Heart left ventricle (tissue), 13 donors: ENCODE results near the gene NOC3L.

Experiments
- POLR2A ChIP-seq, 2 donors: fragments of 450-650 bp; IDR thresholded peaks; one replicate each; pipeline ENCODE4 v1.6.1; 2017; ENCODE audit warnings: antibody characterized with exemption in 2 of 2, mild to moderate bottlenecking in 2 of 2, moderate library complexity in 2 of 2
- TF ChIP-seq, protein P1 (sequence below), 12 donors: fragments of 200-600 bp; sonication (generic) in 4 of 12; IDR thresholded peaks; one replicate each; pipeline versions ENCODE4 v1.5.0 to v1.8.0; 2018 to 2022; ENCODE audit warnings: antibody characterized with exemption in 12 of 12, mild to moderate bottlenecking in 5 of 12
- donor health status: ischemic (EF 13 %, LVEDD 7.1; RV severe dilation, severe dysfunction).
- donor health status: DM: no; HTN: yes; CAD: no.
- donor health status: DM: no; HTN: no; CAD: no.
- donor health status: ischemic (EF 25% LVEDD 6.9; RV normal size, moderate dysfunction).
- donor health status: ischemic (EF 25% LVEDD 5.7; RV mildly dilated, moderate dysfunction).
- donor health status: ischemic (EF 35%, LVEDD 5.7; RV mildly dilated, moderate dysfunction).
- donor health status: nonischemic (EF 11% LVEDD 7.7; RV severe dilation, severe dysfunction).
- donor health status: DM: yes; HTN: yes; CAD: no.
- donor health status: PGD.
- donor health status: ischemic (EF 29% LVEDD 5.4; RV normal size, mild dysfunction).
- donor health status: nonischemic (EF 23%, LVEDD 6.1; RV moderate dilation, normal function).

- TF ChIP-seq, protein P1, sequence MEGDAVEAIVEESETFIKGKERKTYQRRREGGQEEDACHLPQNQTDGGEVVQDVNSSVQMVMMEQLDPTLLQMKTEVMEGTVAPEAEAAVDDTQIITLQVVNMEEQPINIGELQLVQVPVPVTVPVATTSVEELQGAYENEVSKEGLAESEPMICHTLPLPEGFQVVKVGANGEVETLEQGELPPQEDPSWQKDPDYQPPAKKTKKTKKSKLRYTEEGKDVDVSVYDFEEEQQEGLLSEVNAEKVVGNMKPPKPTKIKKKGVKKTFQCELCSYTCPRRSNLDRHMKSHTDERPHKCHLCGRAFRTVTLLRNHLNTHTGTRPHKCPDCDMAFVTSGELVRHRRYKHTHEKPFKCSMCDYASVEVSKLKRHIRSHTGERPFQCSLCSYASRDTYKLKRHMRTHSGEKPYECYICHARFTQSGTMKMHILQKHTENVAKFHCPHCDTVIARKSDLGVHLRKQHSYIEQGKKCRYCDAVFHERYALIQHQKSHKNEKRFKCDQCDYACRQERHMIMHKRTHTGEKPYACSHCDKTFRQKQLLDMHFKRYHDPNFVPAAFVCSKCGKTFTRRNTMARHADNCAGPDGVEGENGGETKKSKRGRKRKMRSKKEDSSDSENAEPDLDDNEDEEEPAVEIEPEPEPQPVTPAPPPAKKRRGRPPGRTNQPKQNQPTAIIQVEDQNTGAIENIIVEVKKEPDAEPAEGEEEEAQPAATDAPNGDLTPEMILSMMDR (IDR thresholded peaks at IDR 0.05): no peak
- no peak for TF ChIP-seq POLR2A (IDR thresholded peaks at IDR 0.05)
Measured at GRCh38 chr10:94364482-94364881, 1.7 kb upstream of the NOC3L start.
